Right atrium auricular region (tissue), 2 donors: ENCODE measurements around the gene PCBP2. TPM values are rescaled to one million over a fixed set of nuclear protein-coding genes. Genes with fewer than 3 reads are reported as not detected.
"Not testable (repeated sequence)": the region's sequence is repeated elsewhere in the genome, so short reads cannot be mapped to it uniquely, and the experiment has no call there.

Source experiments
- DNase-seq: peaks from one replicate; pipeline ENCODE4 v3.0.0-alpha.2; 2019; ENCODE audit warnings: low spot score
- H3K27ac ChIP-seq, 2 donors: fragments of 200-600 bp; sonication (generic); 1 replicate in 1 of 2; 2 replicates in 1 of 2; pipeline ENCODE4 v1.5.1; 2016 to 2019
- H3K27me3 ChIP-seq, 2 donors: fragments of 200-600 bp; sonication (generic); one replicate each; pipeline versions ENCODE4 v1.5.1 to v1.6.0; 2017 to 2019
- H3K36me3 ChIP-seq: fragments of 200-600 bp; sonication (generic); one replicate; pipeline ENCODE4 v1.5.1; 2016
- H3K4me1 ChIP-seq, 2 donors: fragments of 200-600 bp; sonication (generic); one replicate each; pipeline versions ENCODE4 v1.5.1 to v1.6.0; 2017 to 2019
- H3K4me3 ChIP-seq, 2 donors: fragments of 200-600 bp; sonication (generic); 1 replicate in 1 of 2; 2 replicates in 1 of 2; pipeline ENCODE4 v1.5.1; 2017 to 2019; ENCODE audit warnings: mild to moderate bottlenecking in 1 of 2, moderate library complexity in 1 of 2
- H3K9me3 ChIP-seq, 2 donors: fragments of 200-600 bp; sonication (generic); one replicate each; pipeline ENCODE4 v1.5.1; 2019
- CTCF ChIP-seq, 2 donors: fragments of 200-600 bp; sonication (generic); IDR thresholded peaks; one replicate each; pipeline ENCODE4 v1.5.1; 2019; ENCODE audit warnings: antibody characterized with exemption in 2 of 2
- total RNA-seq, 2 donors: library from RNA; depleted of rRNA; stranded (reverse); fragments of >200 nt; gene quantifications; one replicate each; pipeline ENCODE4 v1.1.0, GENCODE V29; 2016

PCBP2 gene
- 100 to 1,000 TPM; 288 to 378 TPM for total RNA-seq

- Histone ChIP-seq H3K27me3 (no peaks in the 10 kb centered on the region), H3K9me3 (no peaks in the 10 kb centered on the region), H3K4me3 (peak within 1 kb of the TSS; percentile 78 to 84), H3K4me1 (peaks cover 0 to 34% of the 10 kb centered on the region in 2 donors), H3K27ac (peak within 1 kb of the TSS; percentile 97 to 98), H3K36me3 (peaks cover 27% of the 10 kb centered on the region)
- peak; percentile 98 for DNase-seq
- TF ChIP-seq CTCF (IDR thresholded peaks at IDR 0.05) = peak; percentile 83 to 90
Measured at GRCh38 chr12:53451661-53452158, at the start of gene PCBP2. Gene PCBP2, plus strand, starts transcription at chr12:53452102. Its CDS starts 2,699 bp downstream, at chr12:53454801.

GRCh38 chr12:53402351-53402750 is 49.6 kb upstream of the PCBP2 start:
- peaks cover 17% of the 10 kb centered on the region for H3K36me3 ChIP-seq
- H3K9me3 ChIP-seq, H3K27me3 ChIP-seq, H3K27ac ChIP-seq, H3K4me3 ChIP-seq, DNase-seq, H3K4me1 ChIP-seq: not testable (repeated sequence)

- DNase-seq = no peak
- H3K36me3 ChIP-seq = peaks cover 22% of the 10 kb centered on the region
Measured at GRCh38 chr12:53402871-53403270, 49.0 kb upstream of the PCBP2 start.

GRCh38 chr12:53410951-53411350 is 41.0 kb upstream of the PCBP2 start:
- Histone ChIP-seq H3K4me3 (no peak overlapping the region), H3K4me1 (peaks cover 0 to 29% of the 10 kb centered on the region in 2 donors), H3K27me3 (no peaks in the 10 kb centered on the region), H3K36me3 (peaks cover 69% of the 10 kb centered on the region), H3K9me3 (no peaks in the 10 kb centered on the region), H3K27ac (no peak overlapping the region)
- DNase-seq = no peak
- no peak for TF ChIP-seq CTCF (IDR thresholded peaks at IDR 0.05)

More at GRCh38 chr12:53402871-53403270, 49.0 kb upstream of the PCBP2 start:
- no peak for TF ChIP-seq CTCF (IDR thresholded peaks at IDR 0.05)
- H3K4me3 ChIP-seq = no peak overlapping the region
- H3K27me3 ChIP-seq = no peaks in the 10 kb centered on the region
- H3K9me3 ChIP-seq = no peaks in the 10 kb centered on the region
- no peak overlapping the region for H3K27ac ChIP-seq
- peaks cover 0 to 7% of the 10 kb centered on the region in 2 donors for H3K4me1 ChIP-seq

GRCh38 chr12:53413485-53414204 is 38.3 kb upstream of the PCBP2 start:
- H3K27me3 ChIP-seq = no peaks in the 10 kb centered on the region
- TF ChIP-seq CTCF (IDR thresholded peaks at IDR 0.05) = no peak
- H3K36me3 ChIP-seq = peaks cover 42% of the 10 kb centered on the region
- DNase-seq = no peak
- H3K27ac ChIP-seq = peak overlapping the region in 1 of 2 donors; percentile 19
- H3K4me3 ChIP-seq = no peak overlapping the region
- H3K9me3 ChIP-seq = no peaks in the 10 kb centered on the region
- H3K4me1 ChIP-seq = peaks cover 0 to 30% of the 10 kb centered on the region in 2 donors

- no peaks in the 10 kb centered on the region for H3K27me3 ChIP-seq
- DNase-seq = no peak
- TF ChIP-seq CTCF (IDR thresholded peaks at IDR 0.05) = no peak
- no peak overlapping the region for H3K27ac ChIP-seq
- H3K9me3 ChIP-seq = no peaks in the 10 kb centered on the region
- H3K4me3 ChIP-seq = no peak overlapping the region
- H3K4me1 ChIP-seq = peaks cover 0 to 30% of the 10 kb centered on the region in 2 donors
- H3K36me3 ChIP-seq = peaks cover 30% of the 10 kb centered on the region
Measured at GRCh38 chr12:53414756-53415417, 37.0 kb upstream of the PCBP2 start.

GRCh38 chr12:53415752-53416389 is 36.0 kb upstream of the PCBP2 start:
- H3K4me1 ChIP-seq = peaks cover 0 to 31% of the 10 kb centered on the region in 2 donors
- not testable (repeated sequence) for H3K27ac ChIP-seq, DNase-seq

GRCh38 chr12:53417291-53417816 is 34.5 kb upstream of the PCBP2 start:
- not testable (repeated sequence) for H3K4me3 ChIP-seq, H3K27ac ChIP-seq, DNase-seq, H3K27me3 ChIP-seq, H3K9me3 ChIP-seq, H3K36me3 ChIP-seq
- H3K4me1 ChIP-seq = peaks cover 0 to 31% of the 10 kb centered on the region in 2 donors

More at GRCh38 chr12:53415752-53416389, 36.0 kb upstream of the PCBP2 start:
- not testable (repeated sequence) for H3K27me3 ChIP-seq, H3K4me3 ChIP-seq, H3K9me3 ChIP-seq
- H3K36me3 ChIP-seq = peaks cover 21% of the 10 kb centered on the region
